Myocyte (in vitro differentiated cells): ENCODE measurements around the gene LIPC. TPM values are rescaled to one million over a fixed set of nuclear protein-coding genes. Genes with fewer than 3 reads are reported as not detected.

ENCODE experiments used
- DNase-seq: peaks from one replicate; pipeline ENCODE4 v3.0.0-alpha.2; 2012; ENCODE audit warnings: low read depth
- total RNA-seq: library from RNA; depleted of rRNA; stranded (reverse); fragments of >200 nt; gene quantifications from 2 replicates; pipeline ENCODE4 v1.2.3, GENCODE V29; 2014

The LIPC gene
- total RNA-seq, 1 donor from 2014 or later = 1.0 TPM

DNA sequence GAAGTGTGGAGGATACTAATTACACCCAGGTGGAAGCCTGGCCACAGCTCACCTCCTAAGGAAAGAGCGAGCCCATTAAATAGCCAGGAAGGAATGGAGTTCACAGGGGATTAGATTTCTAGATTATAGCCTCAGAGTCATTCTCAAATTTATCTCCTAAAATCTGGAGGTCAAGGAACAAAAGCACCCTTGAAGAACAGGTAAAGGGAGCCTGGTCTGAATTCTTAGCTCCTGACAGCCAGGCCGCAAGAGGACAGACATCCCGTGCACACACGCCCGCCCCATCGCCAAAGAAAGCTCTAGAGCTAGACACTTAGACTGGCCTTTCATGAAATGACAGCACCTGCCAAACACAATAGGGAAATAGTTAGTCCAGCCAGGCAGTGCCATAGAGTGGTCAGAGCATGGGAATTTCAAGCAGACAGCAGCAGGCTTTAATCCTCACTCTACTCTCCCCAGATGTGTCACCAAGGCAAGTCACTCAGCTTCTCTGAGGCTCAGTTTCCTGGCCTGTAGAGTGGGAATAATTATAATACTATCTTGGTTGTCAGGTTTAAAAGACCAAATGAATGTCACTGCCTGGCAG is 59.2 kb downstream of the LIPC start:
- DNase-seq = no peak

DNA sequence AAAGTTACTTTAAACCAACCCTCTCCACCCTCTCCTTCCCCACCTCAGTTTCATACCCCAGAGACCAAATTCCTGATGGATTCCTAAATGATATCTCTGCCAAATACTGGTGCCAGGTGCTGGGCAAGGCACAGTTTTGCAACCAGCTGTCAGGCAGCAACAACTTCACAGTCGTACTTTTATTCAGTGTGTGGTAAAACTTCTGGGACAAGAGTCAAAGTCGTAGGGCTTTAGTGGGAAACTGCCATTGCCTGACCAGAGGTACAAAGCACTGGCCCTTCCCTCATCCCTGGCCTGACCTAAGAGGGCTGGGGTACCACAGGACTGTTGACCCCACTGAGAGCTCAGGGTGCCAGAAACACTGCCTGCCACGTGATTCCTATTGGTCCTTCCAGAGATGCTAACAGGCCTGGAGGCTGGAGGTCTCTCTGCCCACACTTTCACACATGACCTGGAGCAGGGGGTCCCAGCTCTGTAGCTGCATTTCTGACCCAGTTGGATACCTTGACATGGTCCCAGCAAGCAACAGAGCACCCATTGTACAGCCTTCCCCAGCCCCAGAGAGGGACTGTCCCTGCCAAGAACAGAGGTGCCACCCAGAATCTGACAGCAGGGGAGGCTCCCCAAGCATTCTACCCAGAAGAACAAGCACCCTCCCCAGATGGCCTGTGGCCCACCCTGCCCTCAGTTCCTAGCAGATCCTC is 59.9 kb downstream of the LIPC start:
- peak; percentile 89 for DNase-seq

DNA sequence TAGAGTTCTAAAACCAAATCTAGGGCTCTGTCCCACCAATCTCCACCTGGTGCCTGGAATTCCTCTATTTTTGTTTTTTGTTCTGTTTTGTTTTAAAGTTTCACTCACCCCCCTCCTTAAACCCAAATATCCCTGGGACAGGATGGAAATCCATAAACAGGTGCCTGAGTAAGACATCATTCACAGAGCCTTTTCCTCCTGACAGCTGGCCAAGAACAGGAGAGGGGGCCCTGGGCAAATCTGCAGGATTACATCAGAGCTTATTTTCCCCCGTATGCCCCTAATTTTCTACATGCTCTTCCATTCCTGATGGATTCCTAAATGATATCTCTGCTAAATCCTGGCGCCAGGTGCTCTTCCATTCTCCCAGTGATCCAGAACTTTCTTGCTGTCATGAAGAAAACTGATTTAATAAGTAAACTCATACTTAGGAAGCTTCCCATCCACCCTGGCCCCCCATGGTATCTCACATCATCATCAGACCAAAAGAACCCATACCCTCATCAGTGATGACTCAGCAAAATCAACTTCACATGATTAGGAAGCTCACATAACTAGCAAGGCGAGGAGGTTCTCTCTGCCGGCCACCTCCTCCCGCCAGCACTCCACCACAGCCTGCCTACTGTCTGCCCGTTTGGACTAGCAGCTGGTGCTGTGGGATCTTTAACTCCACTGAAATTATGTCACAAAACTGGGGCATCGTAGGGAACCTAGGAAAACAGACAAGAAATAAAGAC is 61.0 kb downstream of the LIPC start:
- DNase-seq = peak; percentile 89

DNA sequence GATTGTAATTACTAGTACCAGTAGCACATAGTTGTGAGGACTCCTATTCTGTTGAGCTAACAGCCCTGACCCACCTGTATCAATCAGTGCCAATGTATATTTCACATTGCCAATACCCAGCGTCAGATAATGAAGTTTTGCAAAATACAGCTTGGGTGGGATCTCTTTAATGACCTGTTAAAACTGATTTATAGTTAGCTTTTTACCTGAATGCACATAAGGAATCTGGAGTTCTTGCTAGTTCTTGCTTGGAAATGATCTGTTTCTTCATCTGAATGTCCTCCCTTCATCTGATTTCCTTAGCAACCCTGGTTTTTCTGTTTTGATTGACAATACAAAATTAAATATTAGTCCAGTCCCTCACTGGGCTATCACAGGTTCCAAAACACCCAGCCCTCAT is 62.8 kb downstream of the LIPC start:
- no peak for DNase-seq

DNA sequence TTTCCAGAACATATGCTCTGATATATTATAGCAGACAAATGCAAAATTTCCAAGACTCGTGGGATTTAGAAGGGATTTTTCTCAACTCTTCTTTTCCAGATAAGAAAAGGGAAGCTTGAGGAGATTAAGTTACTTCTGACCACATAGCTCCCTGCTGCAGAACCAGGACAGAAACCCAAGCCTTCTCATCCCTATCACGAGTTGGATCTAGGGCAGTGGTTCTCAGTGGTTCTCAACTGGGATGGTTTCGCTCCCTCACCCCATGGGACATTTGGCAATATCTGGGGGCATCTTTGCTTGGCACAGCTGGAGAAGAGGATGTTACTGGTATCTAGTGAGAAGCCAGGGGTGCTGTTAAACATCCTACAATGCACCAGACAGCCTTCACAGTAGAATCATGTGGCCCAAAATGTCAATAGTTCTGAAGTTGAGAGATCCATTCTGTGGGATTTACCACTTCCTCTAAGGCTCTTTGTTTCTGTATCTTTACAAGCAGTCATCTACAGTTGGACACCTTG is 64.2 kb downstream of the LIPC start:
- DNase-seq = peak; percentile 44

DNA sequence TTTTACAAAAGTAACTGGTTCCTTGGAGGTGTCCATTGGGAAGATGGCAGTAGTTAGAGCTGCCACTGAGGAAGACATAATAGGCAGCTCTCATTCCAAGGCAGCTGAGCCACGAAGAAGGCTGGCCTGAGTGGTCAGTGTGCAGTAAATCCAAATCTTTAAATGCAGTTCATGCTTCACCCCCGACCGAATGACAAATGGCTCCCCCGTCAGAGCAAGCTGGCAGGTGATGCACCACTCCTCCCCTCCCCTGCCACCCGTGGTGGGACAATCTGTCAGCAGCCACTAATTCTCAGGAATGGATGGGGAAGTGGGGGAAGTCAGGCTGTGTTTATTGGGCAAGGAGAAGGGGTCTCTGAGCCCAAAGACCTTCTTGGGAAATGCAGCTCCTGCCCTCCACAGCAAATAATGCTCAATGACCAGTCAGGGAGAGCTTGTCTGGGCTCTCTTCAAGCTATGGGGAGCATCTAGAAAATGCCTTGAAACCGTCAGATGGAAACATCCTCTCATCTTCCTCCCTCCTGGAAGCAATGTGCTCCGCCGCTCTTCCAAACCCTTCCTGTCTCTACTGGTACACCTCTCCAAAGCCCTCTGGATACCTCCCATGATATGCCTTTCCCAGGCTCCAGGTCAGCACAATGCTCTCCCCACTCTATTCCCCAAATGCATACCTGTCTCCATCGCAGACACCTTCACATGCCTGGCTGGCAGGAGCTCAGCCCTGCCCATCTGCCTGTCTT is 65.4 kb downstream of the LIPC start:
- DNase-seq = peak; percentile 67

DNA sequence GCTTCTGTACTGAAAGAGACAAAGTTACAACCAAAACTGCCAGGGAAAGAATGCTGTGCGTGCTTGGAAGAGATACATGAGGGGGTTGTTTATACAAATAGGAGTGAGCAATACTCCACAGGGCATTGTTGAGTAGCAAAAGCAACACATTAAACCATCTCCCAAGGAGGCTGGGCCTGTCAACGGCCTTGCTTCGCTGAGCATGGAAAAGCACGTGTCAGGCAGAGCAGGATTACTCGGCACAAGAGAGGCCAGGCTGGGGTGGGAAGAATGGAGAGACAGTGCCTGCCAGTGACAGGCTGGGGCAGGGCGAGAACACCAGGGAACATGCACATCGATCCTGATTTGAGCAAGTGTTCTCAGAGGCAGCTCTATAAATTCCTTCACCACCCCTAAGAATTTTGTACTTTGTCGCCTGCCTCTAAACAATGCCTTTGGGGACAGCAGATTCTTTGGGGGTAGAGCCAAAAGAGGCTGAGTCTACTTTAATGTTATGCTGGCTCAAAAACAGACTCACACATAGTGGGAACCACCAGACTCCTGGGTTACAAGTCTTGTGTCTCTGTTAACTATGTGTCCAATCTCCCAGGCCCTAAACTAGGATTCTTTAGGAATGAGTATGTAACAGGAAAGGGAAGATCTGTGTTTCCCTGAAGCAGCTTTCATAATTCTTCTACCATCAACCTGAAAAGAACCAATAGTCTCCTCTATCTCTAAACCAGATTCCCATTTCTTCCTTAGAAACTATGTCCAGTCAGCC is 67.2 kb downstream of the LIPC start:
- DNase-seq = peak; percentile 80

DNA sequence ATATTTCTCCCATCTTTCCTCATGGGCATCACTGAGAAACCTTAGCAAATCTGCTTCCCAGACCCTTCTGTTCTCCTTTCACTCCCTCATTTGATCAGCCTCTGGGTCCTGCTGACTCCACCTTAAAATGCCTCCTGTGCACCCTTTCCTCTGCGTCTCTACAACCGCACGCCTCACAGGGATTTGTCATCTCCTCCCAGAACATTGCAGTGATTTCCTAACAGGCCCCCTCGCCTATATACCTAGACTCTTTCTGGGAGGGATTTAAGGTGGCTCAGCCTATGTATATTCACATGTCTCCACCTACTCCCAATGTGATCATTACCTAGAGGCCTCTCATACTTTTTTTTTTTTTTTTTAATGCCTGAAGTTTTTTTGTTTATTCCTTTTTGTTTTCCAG is 69.2 kb downstream of the LIPC start:
- no peak for DNase-seq

DNA sequence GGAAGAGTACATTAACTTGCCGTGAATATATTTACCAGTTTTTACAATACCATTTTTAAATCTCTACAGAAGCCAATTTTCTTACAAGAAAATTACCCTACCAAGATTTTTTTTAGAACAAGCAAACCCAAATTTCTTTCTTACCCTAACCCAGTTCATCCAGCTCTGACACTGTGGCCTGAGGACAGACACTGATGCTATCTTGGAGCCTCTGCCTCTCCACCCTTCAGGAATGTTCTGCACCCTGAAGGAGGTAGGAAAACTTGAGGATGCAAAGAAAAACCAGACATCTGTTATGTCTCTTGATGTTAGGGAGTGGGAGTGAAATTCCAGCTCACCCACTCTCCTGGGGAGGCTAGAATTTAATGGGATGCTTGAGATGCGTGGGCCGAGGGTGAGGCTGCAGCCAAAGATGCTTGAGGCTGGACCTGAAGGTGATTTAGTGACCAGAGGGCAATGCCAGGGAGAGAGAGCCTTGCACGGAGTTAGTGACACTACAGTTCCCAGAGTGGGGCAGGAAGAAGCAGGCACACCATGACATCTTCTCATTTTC is 69.9 kb downstream of the LIPC start:
- peak; percentile 46 for DNase-seq

DNA sequence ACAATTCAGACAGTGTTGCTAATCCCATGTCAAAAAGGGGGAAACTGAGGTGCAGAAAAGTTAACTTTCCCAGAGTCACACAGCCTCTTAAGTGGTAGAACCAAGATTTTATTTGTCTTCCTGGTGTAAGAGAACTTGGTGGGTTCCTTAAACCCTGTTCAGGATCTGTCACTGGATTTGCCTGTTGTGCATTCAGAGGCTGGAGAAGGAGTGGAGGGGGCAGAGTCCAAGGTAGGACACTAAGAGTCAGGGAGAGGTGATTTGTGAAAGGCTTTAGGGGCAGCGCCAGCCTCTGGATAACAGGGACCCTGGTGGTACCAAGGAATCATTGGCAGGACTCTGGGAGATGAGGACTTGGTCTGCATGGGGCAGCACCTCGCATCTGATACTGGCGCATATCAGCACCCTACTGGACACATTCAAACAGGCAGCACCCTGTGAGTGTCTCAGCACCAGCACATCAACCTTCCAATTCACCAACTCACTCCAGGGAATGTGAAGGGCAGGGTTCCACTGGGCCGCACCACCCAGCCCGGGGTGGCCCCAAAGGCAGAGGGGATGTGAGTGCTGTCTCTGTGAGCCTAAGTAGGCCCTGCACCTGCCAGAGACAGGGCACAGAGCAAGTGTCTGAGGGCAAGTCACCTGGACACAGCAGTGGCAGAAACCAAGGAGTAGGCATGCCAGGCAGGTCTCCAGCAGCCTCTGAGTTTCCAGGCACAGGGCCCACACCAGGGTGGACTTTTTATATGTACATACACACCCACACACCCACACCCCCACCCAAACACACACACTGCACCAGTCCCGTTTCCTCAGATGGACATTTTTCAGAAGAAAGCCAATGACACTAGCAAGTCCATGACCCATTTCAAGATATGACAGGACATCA is 71.6 kb downstream of the LIPC start:
- no peak for DNase-seq

DNA sequence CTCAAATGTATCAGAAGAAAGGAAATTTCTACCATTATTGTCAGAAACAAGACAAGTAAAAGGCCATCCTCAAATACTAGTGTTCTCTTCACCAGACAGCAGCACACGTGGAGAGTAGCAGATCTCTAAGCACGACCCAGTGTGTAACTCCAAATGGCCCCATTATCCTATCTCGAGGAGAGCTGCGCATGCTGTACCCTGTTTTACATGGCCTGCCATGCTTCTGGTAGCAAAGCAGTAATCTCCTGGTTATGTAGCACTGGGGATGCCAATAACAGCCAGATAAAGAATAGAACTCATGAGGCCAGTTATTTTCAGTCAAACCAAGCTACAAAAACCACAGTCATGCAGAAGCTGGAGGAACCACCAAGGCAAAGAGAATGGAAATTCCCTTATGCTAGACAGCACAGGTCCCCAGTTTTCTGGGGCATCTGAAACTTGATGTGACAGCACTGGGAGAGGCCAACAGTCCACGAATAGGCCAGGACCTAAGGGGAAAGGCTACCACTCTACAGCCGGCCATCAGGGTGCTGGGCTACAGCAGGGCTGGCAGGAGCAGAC is 73.0 kb downstream of the LIPC start:
- DNase-seq = peak; percentile 97

DNA sequence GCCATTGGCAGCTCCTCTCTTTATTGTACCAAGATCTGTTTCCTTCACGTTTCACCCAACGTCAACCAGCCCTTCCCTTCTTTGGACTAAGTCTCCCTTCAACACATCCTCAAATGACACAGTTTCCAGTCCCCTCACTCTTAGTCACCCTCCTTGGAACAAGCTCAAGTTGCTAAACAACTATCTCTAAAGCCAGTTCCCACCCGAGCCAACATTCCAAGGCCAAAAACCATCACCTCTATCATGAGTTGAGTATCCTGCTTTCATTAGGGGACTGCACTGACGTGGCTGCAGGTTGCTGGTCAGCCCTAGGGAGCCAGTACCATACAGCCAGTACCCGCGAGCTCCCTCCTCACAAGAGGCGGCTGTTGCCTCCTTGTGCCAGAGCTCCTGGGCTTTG is 73.8 kb downstream of the LIPC start:
- DNase-seq = peak; percentile 83

DNA sequence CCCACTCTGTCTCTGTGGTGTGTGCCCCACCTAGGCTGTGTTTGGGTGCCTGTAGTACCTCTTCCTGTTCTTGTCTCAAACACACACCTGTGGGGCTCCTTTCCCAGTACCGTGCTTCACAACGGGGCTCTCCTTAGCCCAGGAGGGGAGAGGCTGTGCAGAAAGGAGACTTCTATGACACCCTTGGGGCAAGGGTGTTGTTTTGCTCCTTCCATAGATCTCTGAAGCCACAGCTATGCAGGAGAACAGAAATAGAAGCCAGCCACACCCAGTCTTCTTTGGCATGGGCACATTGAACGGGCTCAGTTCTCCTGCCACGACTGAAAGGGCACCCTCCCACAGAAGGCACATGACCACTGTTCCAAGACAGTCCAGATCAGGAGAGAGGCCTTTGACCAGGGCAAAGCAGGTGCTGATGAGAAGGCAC is 74.3 kb downstream of the LIPC start:
- peak; percentile 96 for DNase-seq

DNA sequence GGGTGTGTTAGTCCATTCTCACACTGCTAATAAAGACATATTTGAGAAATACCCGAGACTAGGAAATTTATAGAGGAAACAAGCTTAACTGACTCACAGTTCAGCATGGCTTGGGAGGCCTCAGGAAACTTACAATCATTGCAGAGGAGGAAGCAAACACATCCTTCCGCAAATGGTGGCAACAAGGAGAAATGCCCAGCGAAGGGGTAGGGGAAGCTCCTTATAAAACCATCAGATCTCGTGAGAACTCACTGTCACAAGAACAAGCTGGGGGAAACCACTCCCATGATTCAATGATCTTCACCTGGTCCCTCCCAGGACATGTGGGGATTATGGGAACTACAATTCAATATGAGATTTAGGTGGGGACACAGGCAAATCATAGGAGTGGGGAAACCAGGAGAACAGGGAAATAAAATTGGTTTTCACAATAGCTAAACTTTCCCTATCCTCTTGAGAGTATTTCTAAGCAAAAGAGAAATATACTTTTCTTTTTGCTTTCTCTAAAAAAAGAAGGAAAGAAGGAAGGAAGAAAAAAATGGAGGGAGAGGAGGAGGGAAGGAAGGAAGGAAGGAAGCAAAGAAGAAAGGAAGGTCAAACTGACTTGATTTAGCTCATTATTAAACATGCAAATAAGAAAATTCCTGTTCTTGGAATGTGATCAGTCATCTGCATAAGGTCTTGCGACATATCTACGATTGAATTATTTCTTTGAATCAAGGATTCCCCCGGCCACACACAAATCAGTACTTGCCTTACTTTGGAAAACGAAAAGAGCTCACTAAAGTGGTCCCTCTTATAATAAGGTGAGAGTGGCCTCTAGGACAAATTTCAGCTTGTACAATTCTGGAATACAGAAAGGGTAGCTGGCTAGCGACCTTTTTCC is 75.2 kb downstream of the LIPC start:
- peak; percentile 36 for DNase-seq

DNA sequence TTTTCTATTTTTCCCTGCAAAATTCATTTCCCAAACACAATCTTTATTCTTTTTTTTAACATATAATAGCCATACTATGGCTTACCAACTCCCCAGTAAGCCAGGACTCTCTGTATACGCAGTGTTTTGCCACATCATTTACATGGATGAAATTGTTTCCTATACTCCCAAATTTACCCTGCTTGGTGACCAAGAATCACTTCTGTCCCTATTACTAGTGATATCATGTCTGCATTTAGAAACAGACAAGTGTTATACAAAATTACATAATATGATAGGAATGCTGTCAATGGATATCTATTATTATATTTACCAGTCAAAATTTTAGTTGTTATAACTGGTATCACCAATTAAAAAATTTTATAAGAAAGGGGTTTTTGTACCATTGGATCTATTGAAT is 77.8 kb downstream of the LIPC start:
- peak; percentile 65 for DNase-seq

DNA sequence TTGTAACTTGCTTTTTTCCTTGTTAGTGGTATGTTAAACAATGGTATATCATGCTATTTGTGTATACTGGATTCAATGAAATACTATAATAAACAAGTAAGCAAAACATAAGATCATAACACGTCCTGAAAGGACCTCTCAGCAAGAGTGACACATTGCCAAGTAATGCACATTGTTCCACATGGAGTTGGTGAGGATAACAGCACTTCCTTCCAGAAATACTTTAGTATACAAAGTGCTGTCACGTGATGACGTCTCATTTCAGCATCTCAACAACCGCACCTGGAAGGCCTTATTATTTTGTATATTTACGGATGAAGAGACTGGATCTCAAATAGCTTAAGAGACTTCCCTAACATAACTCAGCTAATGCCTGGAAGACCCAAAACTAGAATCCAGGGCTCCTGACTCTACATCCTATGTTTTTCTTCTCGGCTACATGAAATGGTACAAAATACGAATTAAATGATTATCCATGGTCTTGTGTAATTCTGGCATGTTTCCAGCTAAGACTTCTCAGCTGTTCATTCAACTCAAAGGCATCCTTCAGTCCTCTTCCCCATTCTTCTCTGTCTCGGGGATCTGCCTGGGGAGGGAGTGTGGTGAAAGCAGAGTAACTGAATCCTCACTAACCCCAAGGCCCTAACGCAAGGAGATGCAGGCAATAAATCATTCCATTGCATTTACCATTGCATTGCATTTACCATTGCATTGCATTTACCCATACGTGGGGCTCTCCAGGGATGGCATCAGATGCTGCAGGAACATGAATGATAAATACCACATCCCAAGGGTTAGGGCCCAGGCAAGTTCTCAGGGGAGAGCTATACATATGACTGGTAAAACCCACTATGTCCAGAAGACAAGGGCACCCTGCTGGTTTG is 79.2 kb downstream of the LIPC start:
- DNase-seq = peak; percentile 77

DNA sequence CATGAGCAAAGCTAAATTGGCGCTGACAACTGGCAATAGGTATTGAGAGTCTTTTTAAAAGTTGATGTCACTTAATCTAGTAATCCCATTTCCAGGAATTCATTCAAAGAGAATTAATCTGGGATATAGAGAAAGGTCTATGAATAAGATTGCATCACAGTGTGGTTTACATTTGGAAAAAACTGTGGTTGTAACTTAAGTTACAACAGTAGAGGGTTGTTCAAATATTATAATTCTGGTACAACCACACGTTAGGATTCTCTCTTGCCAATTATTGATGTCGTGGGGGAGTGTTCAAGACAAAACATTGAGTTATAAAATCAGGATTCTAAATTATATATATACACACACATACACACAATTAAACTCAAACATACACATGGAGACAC is 79.8 kb downstream of the LIPC start:
- no peak for DNase-seq
